Left hindlimb (tissue), 1 donor: ENCODE results near the gene PHACTR1.
"Not testable (repeated sequence)": the region's sequence is repeated elsewhere in the genome, so short reads cannot be mapped to it uniquely, and the experiment has no call there.

Experiments
- DNase-seq: peaks from one replicate; pipeline ENCODE4 v3.0.0-alpha.2; 2018

PHACTR1 gene

GRCh38 chr6:13216236-13217014, 499.9 kb downstream of the PHACTR1 start:
- DNase-seq: no peak

DNA sequence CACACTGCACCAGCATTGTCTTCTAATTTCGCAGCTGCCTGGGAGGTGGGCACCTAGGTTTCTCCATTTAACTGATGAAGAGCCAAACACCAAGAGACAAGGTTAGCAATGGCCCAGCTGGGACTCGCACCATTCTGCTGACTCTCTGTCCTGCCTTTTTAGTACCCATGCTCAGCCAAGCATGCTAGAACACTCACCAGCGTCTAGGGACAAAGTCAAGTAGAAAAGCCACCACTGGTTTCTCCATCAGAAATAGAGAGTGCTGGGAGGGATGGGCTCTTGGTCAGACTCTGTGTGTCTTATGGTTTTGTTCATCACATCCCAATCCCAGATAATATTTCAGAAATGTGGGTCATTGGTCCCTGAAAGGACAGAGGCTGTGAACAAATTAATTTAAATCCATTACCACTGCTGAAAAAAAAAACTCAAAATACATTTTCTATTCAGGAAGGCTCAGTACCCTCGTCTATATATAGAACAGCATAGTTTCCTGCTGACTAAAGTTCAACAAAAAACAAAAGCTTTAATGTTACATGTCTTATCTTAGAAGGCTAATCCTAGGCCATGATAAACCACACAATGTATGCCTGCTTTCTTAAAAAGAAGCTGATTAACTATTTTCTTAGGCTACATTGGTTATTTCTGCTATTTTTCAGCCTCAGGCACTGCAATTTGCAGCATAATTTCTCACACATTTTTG, 500.8 kb downstream of the PHACTR1 start:
- no peak for DNase-seq

- no peak for DNase-seq
Measured at GRCh38 chr6:13220266-13220665, 503.7 kb downstream of the PHACTR1 start.

GRCh38 chr6:13222048-13222447, 505.5 kb downstream of the PHACTR1 start:
- DNase-seq: no peak

GRCh38 chr6:13226071-13226470, 509.5 kb downstream of the PHACTR1 start:
- DNase-seq: no peak

- DNase-seq: no peak
Measured at GRCh38 chr6:13228264-13229204, 512.0 kb downstream of the PHACTR1 start.

- no peak for DNase-seq
Measured at GRCh38 chr6:13229205-13230085, 512.9 kb downstream of the PHACTR1 start.

GRCh38 chr6:13233106-13233505, 516.5 kb downstream of the PHACTR1 start:
- DNase-seq: no peak

GRCh38 chr6:13234130-13234529, 517.6 kb downstream of the PHACTR1 start:
- DNase-seq: no peak

- no peak for DNase-seq
Measured at GRCh38 chr6:13235339-13235738, 518.8 kb downstream of the PHACTR1 start.

- DNase-seq: no peak
Measured at GRCh38 chr6:13237318-13237717, 520.8 kb downstream of the PHACTR1 start.

DNA sequence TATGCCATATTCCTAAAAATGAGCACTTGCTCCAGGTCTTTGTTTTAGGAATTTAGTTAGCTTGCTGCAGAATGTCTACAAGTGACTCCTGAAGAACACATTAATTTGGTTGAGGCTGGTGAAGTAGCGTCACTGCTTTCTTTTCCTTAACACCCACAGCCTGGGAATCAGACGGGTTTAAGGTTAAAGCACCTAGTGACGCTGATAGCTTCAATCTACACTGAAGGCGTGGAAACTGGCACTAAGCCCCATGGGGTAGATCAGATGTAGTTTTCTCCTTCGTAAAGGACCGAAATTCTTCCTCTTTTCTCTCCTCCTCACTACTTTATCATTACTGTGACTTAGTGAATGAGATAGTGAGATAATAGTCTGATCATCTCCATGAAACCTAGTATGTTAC, 521.5 kb downstream of the PHACTR1 start:
- no peak for DNase-seq

GRCh38 chr6:13238640-13239216, 522.2 kb downstream of the PHACTR1 start:
- no peak for DNase-seq

- DNase-seq: no peak
Measured at GRCh38 chr6:13239530-13240455, 523.2 kb downstream of the PHACTR1 start.

GRCh38 chr6:13241364-13241763, 524.8 kb downstream of the PHACTR1 start:
- no peak for DNase-seq

- DNase-seq: no peak
Measured at GRCh38 chr6:13242178-13242577, 525.6 kb downstream of the PHACTR1 start.

DNA sequence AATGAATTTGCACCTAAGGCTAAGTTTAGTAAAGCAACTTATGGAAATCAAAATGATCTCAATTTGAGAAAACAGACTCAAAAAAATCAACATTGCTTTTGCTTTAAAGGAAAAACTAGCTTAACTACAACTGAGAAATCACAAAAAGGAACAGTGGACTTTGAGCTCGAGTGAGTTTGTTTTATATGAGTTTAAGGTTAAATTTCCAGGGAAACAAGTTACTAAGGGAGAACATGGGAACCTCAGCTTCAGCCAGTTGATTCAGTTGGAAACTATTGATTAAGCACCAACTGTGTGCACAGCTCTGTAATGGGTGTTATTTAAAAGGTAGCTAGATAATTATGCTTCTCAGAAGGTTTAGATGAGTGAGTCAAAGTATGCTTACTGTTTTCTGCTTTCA, 526.0 kb downstream of the PHACTR1 start:
- DNase-seq: no peak

DNA sequence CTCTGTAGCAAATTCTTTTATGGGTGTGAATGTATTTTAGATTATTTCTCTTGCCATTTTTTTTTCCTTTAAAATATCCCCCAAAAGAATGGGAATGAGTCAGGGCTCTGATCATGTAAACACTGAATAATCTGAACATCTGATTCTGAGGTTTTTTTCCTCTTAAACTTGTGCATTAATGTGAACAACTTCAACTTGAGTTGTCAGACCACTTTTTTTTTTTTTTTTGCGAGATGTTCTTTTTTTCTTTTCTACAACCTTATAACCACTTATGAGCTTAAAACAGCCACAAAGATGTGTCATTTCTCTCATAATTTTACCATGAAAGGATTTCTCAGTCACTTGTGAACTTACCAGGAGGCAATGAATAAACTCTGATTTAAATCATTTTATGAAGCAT, 526.5 kb downstream of the PHACTR1 start:
- DNase-seq: no peak

DNA sequence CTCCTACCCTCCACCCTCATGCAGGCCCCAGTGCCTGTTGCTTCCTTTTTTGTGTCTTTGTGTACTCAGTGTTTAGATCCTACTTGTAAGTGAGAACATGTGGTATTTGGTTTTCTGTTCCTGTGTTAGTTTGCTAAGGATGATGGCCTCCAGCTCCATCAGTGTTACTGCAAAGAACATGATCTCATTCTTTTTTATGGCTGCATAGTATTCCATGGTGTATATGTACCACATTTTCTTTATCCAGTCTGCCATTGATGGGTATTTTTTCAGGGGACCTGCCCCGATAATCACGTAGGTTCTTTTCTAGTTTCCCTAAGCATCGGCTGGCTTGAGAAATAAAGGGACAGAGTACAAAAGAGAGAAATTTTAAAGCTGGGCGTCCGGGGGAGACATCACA, 527.2 kb downstream of the PHACTR1 start:
- not testable (repeated sequence) for DNase-seq

DNA sequence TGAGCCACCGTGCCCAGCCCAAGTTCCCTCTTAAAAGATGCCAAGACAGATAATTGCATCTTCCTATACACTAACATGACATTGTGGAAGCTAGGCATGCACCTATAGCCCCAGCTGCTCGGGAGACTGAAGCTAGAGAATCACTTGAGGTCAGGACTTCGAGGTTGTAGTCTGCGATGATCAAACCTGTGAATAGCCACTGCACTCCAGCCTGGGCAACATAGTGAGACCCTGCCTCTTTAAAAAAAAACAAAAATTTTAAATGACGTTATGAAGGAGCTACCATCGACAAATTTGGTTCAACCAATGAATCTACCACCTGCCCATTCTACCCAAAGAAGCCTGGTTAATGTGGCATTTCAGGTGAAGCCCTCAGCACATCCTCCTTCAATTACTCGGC, 531.1 kb downstream of the PHACTR1 start:
- DNase-seq: no peak

DNA sequence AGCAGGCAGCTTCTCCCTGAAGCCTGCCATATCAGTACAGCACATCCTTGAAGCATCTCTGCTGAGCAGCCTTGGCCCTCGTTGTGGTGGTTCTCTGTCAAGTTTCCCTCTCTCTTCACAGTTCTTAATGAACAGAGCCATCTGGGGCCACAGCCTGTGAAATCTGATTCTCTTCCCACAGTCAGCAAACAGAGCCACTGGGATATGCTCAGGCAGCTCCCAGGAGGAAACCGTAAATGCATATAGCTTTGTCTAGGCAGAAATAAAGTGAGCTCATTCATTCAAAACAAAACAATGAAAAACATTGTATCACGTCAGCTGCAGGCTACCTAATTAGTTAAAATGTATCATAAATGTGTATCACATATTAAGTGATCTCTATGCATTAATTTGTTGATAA, 531.5 kb downstream of the PHACTR1 start:
- peak; percentile 45 for DNase-seq
